Activated CD4-positive, CD25-positive, alpha-beta regulatory T cell treated with anti-CD3 and anti-CD28 coated beads, Interleukin-2, amount 50 U/mL, for 24 hours (primary cell): ENCODE measurements around the gene ITPKC.
"Not testable (repeated sequence)": the region's sequence is repeated elsewhere in the genome, so short reads cannot be mapped to it uniquely, and the experiment has no call there.

ENCODE experiments used
- ATAC-seq, 2 donors: fragments of 150-1000 bp; cut with Tn5 transposase; one replicate each; pipeline ENCODE4 v1.10.0; 2021; ENCODE audit warnings: mild to moderate bottlenecking in 1 of 2, moderate library complexity in 1 of 2

The ITPKC gene

GRCh38 chr19:40771101-40771862 is 54.4 kb downstream of the ITPKC start:
- ATAC-seq, result not testable (repeated sequence)

DNA sequence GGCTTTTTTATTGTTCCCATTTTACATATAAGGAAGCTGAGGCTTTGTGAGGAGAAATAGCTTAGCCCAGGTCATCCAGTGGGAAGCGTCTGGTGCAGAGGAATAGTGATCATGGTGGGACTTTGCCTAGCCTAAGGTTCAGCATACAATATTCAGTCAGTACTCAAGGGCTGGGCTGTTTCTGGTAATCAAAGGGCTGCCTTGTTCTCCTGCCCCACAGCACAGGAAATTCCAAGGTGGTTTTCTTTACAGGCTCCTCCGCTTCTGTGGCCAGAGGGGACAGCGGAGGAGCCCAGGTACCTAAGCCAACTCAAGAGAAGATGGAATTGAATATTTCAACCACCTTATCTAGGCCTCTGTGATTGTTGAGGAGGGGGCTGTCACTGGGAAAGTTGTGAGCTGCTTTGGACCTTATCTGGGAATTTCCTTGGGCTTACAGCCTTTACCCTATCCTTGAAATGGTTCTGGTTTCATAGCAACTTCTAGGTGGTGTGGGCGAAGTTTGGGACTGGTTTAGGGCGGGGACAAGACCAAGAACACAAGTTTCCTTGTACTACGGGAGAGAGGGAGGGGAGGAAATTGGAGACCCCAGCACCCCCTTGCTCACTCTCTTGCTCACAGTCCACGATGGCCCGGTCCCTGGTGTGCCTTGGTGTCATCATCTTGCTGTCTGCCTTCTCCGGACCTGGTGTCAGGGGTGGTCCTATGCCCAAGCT is 58.2 kb downstream of the ITPKC start, which contains the start of gene MIA:
TSS of gene MIA (plus strand) at position 606 of the 716 bp plus-strand sequence. CDS start at position 628, 22 bp downstream.
- ATAC-seq, result no peak

- no peak for ATAC-seq
Observed at GRCh38 chr19:40775632-40776022, 58.7 kb downstream of the ITPKC start.

DNA sequence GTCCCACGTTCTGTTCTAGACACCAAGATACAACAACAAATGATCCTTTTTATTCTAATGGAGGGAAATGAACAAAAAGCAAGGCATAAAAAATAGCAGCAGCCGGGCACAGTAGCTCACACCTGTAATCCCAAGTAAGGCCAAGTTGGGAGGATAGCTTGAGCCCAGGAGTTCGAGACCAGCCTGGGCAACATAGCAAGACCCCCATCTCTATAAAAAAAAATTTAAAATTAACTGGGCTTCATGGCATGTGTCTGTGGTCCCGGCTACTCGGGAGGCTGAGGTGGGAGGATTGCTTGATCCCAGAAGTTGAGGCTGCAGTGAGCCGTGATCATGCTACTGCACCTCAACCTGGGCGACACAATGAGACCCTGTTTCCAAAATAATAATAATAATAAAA is 59.5 kb downstream of the ITPKC start:
- ATAC-seq, result no peak

GRCh38 chr19:40776932-40777644 is 60.2 kb downstream of the ITPKC start:
- ATAC-seq, result peak; percentile 63 to 64

GRCh38 chr19:40777645-40777936 is 60.7 kb downstream of the ITPKC start:
- no peak for ATAC-seq

DNA sequence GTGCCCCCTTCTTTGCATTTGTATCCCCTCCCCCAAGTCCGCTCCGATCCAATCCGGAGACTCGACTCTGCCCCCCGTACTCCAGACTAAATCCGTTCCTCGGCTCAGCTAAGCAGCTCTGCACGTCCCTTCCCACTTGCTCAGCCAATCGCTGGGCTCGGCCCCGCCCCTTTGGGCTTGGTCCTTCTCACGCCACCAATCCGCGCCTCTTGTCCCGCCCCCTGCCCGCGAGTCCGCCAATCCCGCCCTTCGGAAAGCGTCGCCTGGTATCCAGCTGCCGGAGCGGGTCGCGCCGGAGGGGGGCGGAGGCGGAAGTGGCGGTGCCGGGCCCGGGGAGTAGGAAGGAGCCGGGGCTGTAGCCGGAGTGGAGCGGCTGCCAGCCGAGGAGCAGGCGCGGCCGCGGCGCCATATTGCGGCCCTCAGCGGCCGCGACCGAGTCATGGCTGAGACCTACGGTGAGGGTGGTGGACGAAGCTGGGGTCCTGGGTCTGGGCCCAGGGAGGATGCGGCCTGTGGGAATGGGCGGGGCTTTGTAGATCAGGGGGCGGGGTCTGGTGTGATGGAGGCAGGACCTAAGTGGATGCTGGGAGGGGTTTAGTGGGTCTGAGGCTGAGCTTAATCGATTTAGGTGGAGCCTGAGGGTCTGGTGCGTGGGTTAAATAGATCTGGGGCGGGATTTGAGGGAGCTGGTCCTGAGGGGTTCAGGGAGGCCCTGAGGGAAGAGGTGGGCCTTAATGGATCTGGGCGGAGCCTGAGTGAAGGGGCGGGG is 61.2 kb downstream of the ITPKC start, which contains the start of gene RAB4B:
TSS of gene RAB4B (plus strand) at position 311 of the 769 bp plus-strand sequence. CDS start at position 440, 129 bp downstream.
- peak; percentile 83 to 88 for ATAC-seq

DNA sequence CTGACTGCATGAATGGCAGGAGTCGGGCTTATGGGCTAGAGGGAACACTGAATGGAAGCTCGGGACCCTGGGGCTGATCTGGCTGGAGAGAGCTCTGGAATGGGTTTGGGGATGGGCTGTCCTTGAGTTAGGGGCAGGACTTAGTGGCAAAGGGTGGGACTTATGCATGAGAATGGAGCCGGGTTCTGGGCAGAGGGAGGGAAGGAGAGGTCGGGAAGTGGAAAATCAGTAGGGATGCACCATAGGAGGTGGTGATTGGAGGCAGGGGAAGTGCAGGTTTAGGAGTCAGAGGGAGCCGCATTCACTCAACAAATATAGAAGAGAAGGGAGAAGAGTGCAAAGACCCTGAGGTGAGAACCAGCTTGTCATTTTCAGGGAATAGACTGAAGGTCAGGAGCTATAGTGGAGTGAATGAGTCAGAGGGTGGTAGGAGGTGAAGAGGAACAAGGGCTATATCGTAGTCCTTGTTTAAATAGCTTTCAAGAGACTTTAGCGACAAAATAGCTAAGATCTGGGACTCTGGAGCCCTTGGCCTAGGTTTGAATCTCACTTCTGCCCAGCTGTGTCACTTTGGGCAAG is 61.9 kb downstream of the ITPKC start:
- no peak for ATAC-seq

- ATAC-seq, result no peak
Observed at GRCh38 chr19:40780582-40780981, 63.7 kb downstream of the ITPKC start.

DNA sequence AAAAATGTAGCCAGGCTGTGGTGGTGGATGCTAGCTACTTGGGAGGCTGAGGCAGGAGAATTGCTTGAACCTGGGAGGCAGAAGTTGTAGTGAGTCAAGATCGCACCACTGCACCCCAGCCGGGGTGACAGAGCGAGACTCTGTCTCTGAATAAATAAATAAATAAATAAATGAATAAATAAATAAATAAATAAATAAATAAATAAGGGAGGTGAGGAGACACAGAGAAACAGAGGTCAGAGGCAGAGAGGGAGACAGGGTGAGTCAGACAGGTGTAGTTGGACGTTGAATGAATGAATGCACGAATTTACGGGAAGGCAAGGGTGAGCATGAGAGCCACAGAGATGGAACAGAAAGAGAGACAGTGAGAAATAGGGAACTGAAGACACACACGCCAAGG is 64.2 kb downstream of the ITPKC start:
- no peak for ATAC-seq

- no peak for ATAC-seq
Observed at GRCh38 chr19:40783711-40784110, 66.8 kb downstream of the ITPKC start.

DNA sequence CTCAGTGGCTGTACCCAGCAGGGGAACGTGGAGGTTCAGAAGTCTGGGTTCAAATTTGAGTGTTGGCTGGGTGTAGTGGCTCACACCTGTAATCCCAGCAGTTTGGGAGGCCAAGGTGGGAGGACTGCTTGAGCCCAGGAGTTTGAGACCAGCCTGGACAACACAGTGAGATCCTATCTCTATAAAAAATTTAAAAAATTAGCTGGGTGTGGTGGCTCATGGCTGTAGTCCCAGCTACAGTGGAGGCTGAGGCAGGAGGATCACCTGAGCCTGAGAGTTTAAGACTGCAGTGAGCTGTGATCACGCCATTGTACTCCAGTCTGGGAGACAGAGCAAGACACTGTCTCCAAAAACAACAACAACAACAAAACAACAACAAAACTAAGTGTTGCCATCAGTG is 67.2 kb downstream of the ITPKC start:
- not testable (repeated sequence) for ATAC-seq

GRCh38 chr19:40785526-40785925 is 68.6 kb downstream of the ITPKC start:
- ATAC-seq, result no peak

GRCh38 chr19:40786060-40787037 is 69.4 kb downstream of the ITPKC start:
- no peak for ATAC-seq
